ENCODE results near the gene NKX1-2.
"Not testable (repeated sequence)": the region's sequence is repeated elsewhere in the genome, so short reads cannot be mapped to it uniquely, and the experiment has no call there.

NKX1-2 gene

GRCh38 chr10:124449170-124450011 lies 444 bp downstream of the NKX1-2 start:
- DNase-seq, result no peak

- DNase-seq, result no peak
These were observed 1.1 kb downstream of the NKX1-2 start for GRCh38 chr10:124448696-124449169.

GRCh38 chr10:124447751-124448466 lies 1.9 kb downstream of the NKX1-2 start:
- no peak for DNase-seq

GRCh38 chr10:124446830-124447750 lies 2.7 kb downstream of the NKX1-2 start:
- no peak for DNase-seq

- DNase-seq, result not testable (repeated sequence)
These were observed 8.1 kb downstream of the NKX1-2 start for GRCh38 chr10:124441694-124442093.

GRCh38 chr10:124436191-124436638 lies 13.6 kb downstream of the NKX1-2 start:
- DNase-seq, result no peak

- not testable (repeated sequence) for DNase-seq
These were observed 14.2 kb downstream of the NKX1-2 start for GRCh38 chr10:124435683-124436082.

GRCh38 chr10:124433461-124433860 lies 16.4 kb downstream of the NKX1-2 start:
- no peak for DNase-seq

GRCh38 chr10:124430077-124430476 lies 19.8 kb downstream of the NKX1-2 start:
- no peak for DNase-seq

GRCh38 chr10:124429576-124429975 lies 20.3 kb downstream of the NKX1-2 start:
- DNase-seq, result no peak

- DNase-seq, result no peak
These were observed 21.5 kb downstream of the NKX1-2 start for GRCh38 chr10:124428207-124428777.

- no peak for DNase-seq
These were observed 24.4 kb downstream of the NKX1-2 start for GRCh38 chr10:124425227-124425962.

GRCh38 chr10:124423813-124424212 lies 26.0 kb downstream of the NKX1-2 start:
- DNase-seq, result no peak

- no peak for DNase-seq
These were observed 27.1 kb downstream of the NKX1-2 start for GRCh38 chr10:124422742-124423141.

GRCh38 chr10:124420254-124420653 lies 29.6 kb downstream of the NKX1-2 start:
- DNase-seq, result no peak

GRCh38 chr10:124419635-124420034 lies 30.2 kb downstream of the NKX1-2 start:
- no peak for DNase-seq

GRCh38 chr10:124418726-124419501 lies 30.9 kb downstream of the NKX1-2 start, which contains the start of gene OAT:
Gene OAT, minus strand, starts transcription at chr10:124418923. Its CDS starts 6,752 bp downstream, at chr10:124412171.
- DNase-seq, result peak; percentile 93

- peak; percentile 30 for DNase-seq
These were observed 31.7 kb downstream of the NKX1-2 start for GRCh38 chr10:124417895-124418725.

GRCh38 chr10:124416733-124417132 lies 33.1 kb downstream of the NKX1-2 start:
- DNase-seq, result no peak

GRCh38 chr10:124415210-124415609 lies 34.6 kb downstream of the NKX1-2 start:
- no peak for DNase-seq

All from central memory CD4-positive, alpha-beta T cell (primary cell).